ENCODE data around the gene CCDC6. TPM values are rescaled to one million over a fixed set of nuclear protein-coding genes. Genes with fewer than 3 reads are reported as not detected.

The CCDC6 gene
- polyA plus RNA-seq, 1 donor from 2014 or later = 20.1 TPM

DNA sequence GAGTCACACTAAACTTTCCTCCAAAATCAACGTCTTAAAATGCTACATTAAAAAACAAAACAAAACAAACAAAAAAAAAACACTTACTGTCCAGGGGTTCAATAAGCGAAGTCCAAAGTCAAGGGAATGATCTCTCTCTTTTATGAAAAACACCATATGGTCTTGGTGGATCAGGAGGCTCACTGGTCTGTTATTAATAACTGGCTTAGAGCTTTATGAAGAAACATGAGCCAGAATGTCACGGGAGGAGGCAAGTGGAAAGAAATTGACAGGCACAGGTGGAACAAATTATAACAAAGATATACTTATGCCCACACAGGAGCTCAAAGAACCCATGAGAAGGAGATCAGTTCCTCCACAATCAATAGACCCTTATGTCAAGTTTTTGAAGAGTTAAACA, 153.1 kb downstream of the CCDC6 start, which contains the start of gene MRLN:
Gene MRLN (minus strand): TSS at position 189 of the 400 bp plus-strand sequence.
- Histone ChIP-seq H2AFZ (ENCODE audit: low read depth, low read length) (no peak within 1 kb of the TSS), H3F3A (ENCODE audit: insufficient read depth, low read length, poor library complexity, severe bottlenecking) (no peaks in the 10 kb centered on the region), H3K36me3 (ENCODE audit: insufficient read depth, low read length) (no peaks in the 10 kb centered on the region), H3K27ac (ENCODE audit: low read length) (no peak within 1 kb of the TSS), H3K9ac (ENCODE audit: low read length) (no peak within 1 kb of the TSS), H3K4me3 (ENCODE audit: low read length) (no peak within 1 kb of the TSS), H3K4me2 (ENCODE audit: low read length) (no peak within 1 kb of the TSS), H3K9me2 (ENCODE audit: insufficient read depth, low read length) (no peaks in the 10 kb centered on the region), H3K27me3 (ENCODE audit: insufficient read depth, low read depth, low read length) (no peaks in the 10 kb centered on the region), H3K79me2 (replicated peaks; ENCODE audit: insufficient read depth, low read length) (no peaks in the 10 kb centered on the region), H4K20me1 (ENCODE audit: insufficient read depth) (no peaks in the 10 kb centered on the region), H3K9me3 (ENCODE audit: low read length) (no peaks in the 10 kb centered on the region)
- TF ChIP-seq TAF1 (IDR thresholded peaks at IDR 0.05; ENCODE audit: low read depth) = no peak
- no peak for TF ChIP-seq MXI1 (conservative IDR thresholded peaks at IDR 0.05; ENCODE audit: poor library complexity, severe bottlenecking)
- no peak for TF ChIP-seq POLR2AphosphoS5 (IDR thresholded peaks at IDR 0.05)

DNA sequence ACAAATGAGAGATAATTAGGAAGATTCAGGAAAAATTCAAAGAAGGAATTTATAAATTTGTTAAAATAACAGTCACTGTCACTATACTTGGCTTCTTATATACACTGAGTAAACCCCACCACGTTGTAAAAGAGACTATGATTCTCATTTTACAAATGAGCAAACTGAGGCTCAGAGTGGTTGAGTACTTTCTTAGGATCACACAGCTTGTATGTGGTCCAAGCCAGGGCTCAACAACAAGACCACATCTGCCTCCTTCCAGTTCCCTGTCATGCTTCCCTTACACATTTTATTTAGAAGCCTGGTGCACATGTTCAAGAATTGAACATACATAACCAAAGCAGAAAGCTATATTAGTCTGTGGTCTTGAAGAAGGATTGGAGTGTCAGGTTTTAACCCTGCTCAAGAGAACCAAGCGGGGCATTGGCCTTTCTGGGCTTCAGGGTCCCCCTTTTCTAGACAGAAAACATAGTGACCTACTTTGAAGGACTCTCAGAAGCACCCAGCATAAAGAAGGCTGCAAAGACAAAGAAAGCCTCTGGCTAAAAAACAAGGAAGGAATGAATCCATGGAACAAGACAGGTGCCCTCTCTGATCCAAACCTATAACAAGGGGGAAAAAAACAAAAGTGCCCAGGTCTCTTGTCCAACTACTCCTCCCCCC, 153.9 kb downstream of the CCDC6 start:
- Histone ChIP-seq H3K27ac (ENCODE audit: low read length) (no peak overlapping the region), H3K4me2 (ENCODE audit: low read length) (no peak overlapping the region), H3K27me3 (ENCODE audit: insufficient read depth, low read depth, low read length) (no peaks in the 10 kb centered on the region), H2AFZ (ENCODE audit: low read depth, low read length) (no peak overlapping the region), H3F3A (ENCODE audit: insufficient read depth, low read length, poor library complexity, severe bottlenecking) (no peaks in the 10 kb centered on the region), H3K9me3 (ENCODE audit: low read length) (no peaks in the 10 kb centered on the region), H3K36me3 (ENCODE audit: insufficient read depth, low read length) (no peaks in the 10 kb centered on the region), H4K20me1 (ENCODE audit: insufficient read depth) (no peaks in the 10 kb centered on the region), H3K79me2 (replicated peaks; ENCODE audit: insufficient read depth, low read length) (no peaks in the 10 kb centered on the region), H3K4me3 (ENCODE audit: low read length) (no peak overlapping the region), H3K9me2 (ENCODE audit: insufficient read depth, low read length) (no peaks in the 10 kb centered on the region), H3K9ac (ENCODE audit: low read length) (no peak overlapping the region)
- TF ChIP-seq, protein P1, sequence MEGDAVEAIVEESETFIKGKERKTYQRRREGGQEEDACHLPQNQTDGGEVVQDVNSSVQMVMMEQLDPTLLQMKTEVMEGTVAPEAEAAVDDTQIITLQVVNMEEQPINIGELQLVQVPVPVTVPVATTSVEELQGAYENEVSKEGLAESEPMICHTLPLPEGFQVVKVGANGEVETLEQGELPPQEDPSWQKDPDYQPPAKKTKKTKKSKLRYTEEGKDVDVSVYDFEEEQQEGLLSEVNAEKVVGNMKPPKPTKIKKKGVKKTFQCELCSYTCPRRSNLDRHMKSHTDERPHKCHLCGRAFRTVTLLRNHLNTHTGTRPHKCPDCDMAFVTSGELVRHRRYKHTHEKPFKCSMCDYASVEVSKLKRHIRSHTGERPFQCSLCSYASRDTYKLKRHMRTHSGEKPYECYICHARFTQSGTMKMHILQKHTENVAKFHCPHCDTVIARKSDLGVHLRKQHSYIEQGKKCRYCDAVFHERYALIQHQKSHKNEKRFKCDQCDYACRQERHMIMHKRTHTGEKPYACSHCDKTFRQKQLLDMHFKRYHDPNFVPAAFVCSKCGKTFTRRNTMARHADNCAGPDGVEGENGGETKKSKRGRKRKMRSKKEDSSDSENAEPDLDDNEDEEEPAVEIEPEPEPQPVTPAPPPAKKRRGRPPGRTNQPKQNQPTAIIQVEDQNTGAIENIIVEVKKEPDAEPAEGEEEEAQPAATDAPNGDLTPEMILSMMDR (IDR thresholded peaks at IDR 0.05; ENCODE audit: poor library complexity, severe bottlenecking) = no peak
- no peak for TF ChIP-seq EP300 (conservative IDR thresholded peaks at IDR 0.05; ENCODE audit: poor library complexity, severe bottlenecking)
- TF ChIP-seq MXI1 (conservative IDR thresholded peaks at IDR 0.05; ENCODE audit: poor library complexity, severe bottlenecking) = no peak
- no peak for TF ChIP-seq TAF1 (IDR thresholded peaks at IDR 0.05; ENCODE audit: low read depth)
- TF ChIP-seq, protein P2, sequence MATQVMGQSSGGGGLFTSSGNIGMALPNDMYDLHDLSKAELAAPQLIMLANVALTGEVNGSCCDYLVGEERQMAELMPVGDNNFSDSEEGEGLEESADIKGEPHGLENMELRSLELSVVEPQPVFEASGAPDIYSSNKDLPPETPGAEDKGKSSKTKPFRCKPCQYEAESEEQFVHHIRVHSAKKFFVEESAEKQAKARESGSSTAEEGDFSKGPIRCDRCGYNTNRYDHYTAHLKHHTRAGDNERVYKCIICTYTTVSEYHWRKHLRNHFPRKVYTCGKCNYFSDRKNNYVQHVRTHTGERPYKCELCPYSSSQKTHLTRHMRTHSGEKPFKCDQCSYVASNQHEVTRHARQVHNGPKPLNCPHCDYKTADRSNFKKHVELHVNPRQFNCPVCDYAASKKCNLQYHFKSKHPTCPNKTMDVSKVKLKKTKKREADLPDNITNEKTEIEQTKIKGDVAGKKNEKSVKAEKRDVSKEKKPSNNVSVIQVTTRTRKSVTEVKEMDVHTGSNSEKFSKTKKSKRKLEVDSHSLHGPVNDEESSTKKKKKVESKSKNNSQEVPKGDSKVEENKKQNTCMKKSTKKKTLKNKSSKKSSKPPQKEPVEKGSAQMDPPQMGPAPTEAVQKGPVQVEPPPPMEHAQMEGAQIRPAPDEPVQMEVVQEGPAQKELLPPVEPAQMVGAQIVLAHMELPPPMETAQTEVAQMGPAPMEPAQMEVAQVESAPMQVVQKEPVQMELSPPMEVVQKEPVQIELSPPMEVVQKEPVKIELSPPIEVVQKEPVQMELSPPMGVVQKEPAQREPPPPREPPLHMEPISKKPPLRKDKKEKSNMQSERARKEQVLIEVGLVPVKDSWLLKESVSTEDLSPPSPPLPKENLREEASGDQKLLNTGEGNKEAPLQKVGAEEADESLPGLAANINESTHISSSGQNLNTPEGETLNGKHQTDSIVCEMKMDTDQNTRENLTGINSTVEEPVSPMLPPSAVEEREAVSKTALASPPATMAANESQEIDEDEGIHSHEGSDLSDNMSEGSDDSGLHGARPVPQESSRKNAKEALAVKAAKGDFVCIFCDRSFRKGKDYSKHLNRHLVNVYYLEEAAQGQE (IDR thresholded peaks at IDR 0.05; ENCODE audit: borderline replicate concordance) = no peak
- TF ChIP-seq SMC3 (conservative IDR thresholded peaks at IDR 0.05; ENCODE audit: poor library complexity) = no peak
- no peak for TF ChIP-seq RAD21 (conservative IDR thresholded peaks at IDR 0.05)
- no peak for TF ChIP-seq EZH2 (IDR thresholded peaks at IDR 0.05; ENCODE audit: borderline replicate concordance, insufficient read depth, low read length, poor library complexity, severe bottlenecking)

All from neural cell (in vitro differentiated cells).